SK-N-MC (cell line): ENCODE measurements around the gene PDCD1LG2.

Experiments used
- EZH2 ChIP-seq: fragments of 200-600 bp; sonication (generic); IDR thresholded peaks from one replicate; pipeline ENCODE4 v1.6.1; 2017; ENCODE audit warnings: antibody characterized with exemption
- FOXP2 ChIP-seq: optimal IDR thresholded peaks from 2 replicates; pipeline ENCODE3; 2011; ENCODE audit warnings: mild to moderate bottlenecking, moderate library complexity; ENCODE audit not compliant: insufficient read depth; ENCODE audit errors: extremely low read length, control extremely low read depth
- POLR2AphosphoS5 ChIP-seq: IDR thresholded peaks from 2 replicates; pipeline ENCODE4 v1.6.1; 2012; ENCODE audit warnings: mild to moderate bottlenecking, low read depth, low read length, borderline replicate concordance

DNA sequence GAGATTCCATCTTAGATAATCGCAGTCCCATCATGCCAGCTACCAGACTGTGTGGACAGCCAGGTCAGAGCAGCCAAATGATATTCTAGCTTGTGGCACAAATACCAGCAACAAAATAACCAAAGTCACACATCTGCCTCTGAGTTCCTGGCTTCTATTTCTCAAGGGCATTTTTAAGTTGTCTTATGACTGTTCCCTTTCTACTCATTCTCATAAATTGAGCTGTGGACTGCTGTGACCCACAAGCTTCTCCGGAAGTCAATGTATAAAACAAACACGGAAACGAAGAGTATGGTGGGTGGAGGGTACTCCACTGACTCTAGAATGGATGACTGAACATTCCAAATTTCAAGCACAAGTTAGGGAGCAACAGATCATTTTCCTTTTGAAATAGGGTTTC lies 43.9 kb downstream of the PDCD1LG2 start:
- TF ChIP-seq POLR2AphosphoS5 (no peak), EZH2 (no peak), FOXP2 (no peak)
